Thoracic aorta (tissue), 2 donors: ENCODE results near the gene SLC46A1. TPM values are rescaled to one million over a fixed set of nuclear protein-coding genes. Genes with fewer than 3 reads are reported as not detected.

ENCODE experiments used
- ATAC-seq: fragments of 150-250 bp; one replicate; pipeline ENCODE4 v1.8.0; 2017; ENCODE audit warnings: low read depth; ENCODE audit not compliant: insufficient number of reproducible peaks, low FRiP score
- DNase-seq: peaks from one replicate; pipeline ENCODE4 v3.0.0-alpha.2; 2020; ENCODE audit warnings: low spot score
- H3K27ac ChIP-seq, 2 donors: fragments of 200-600 bp; sonication (generic); 1 replicate in 1 of 2; 2 replicates in 1 of 2; pipeline ENCODE4 v1.5.1; 2016; ENCODE audit warnings: mild to moderate bottlenecking in 2 of 2, moderate library complexity in 2 of 2
- H3K27me3 ChIP-seq: fragments of 200-600 bp; sonication (generic); replicated peaks from 2 replicates; pipeline ENCODE4 v1.6.0; 2016; ENCODE audit warnings: mild to moderate bottlenecking; ENCODE audit not compliant: insufficient read depth
- H3K36me3 ChIP-seq: fragments of 200-600 bp; sonication (generic); one replicate; pipeline ENCODE4 v1.5.1; 2016
- H3K4me1 ChIP-seq, 2 donors: fragments of 200-600 bp; sonication (generic); 1 replicate in 1 of 2; 2 replicates in 1 of 2; pipeline versions ENCODE4 v1.5.1 to v1.6.0; 2016; ENCODE audit warnings: low read depth in 2 of 2, mild to moderate bottlenecking in 1 of 2; ENCODE audit not compliant: control insufficient read depth in 1 of 2
- H3K4me3 ChIP-seq: fragments of 200-600 bp; sonication (generic); 2 replicates; pipeline ENCODE4 v1.5.1; 2016; ENCODE audit warnings: mild to moderate bottlenecking
- H3K9me3 ChIP-seq: fragments of 200-600 bp; sonication (generic); 2 replicates; pipeline ENCODE4 v1.5.1; 2016
- total RNA-seq, 2 donors: library from RNA; depleted of rRNA; stranded (reverse); fragments of >200 nt; gene quantifications; one replicate each; pipeline versions ENCODE4 v1.1.0 to v1.2.3, GENCODE V29; 2016
- TF ChIP-seq, protein P1 (sequence below): fragments of 200-600 bp; sonication (generic); IDR thresholded peaks from one replicate; pipeline ENCODE4 v1.5.1; 2019; ENCODE audit warnings: antibody characterized with exemption

The SLC46A1 gene
- total RNA-seq, 2 donors from 2014 or later = 11.9 to 29.2 TPM

DNA sequence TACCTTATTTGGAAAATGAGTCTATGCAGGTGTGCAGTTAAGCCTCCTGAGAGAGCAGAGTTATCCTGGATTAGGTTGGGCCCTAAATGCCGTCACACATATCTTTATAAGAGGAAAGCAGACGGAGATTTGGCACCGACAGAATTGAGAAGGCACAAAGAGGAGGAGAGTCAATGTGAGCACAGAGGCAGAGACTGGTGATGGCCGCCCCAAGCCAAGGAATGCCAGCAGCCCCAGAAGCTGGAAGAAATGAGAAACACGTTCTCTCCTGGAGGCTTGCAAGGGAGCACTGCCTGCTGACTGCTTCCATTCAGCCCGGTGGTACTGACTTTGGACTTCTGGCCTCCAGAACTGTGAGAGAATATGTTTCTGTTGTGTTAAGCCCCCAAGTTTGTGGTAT is 3.2 kb downstream of the SLC46A1 start:
- H3K36me3 ChIP-seq = peaks cover 8% of the 10 kb centered on the region
- H3K4me3 ChIP-seq = no peak overlapping the region
- ATAC-seq (no peak), DNase-seq (no peak)
- H3K9me3 ChIP-seq = no peaks in the 10 kb centered on the region
- H3K27me3 ChIP-seq = no peaks in the 10 kb centered on the region
- peaks cover 8 to 24% of the 10 kb centered on the region in 2 donors for H3K4me1 ChIP-seq
- H3K27ac ChIP-seq = no peak overlapping the region
- TF ChIP-seq, protein P1, sequence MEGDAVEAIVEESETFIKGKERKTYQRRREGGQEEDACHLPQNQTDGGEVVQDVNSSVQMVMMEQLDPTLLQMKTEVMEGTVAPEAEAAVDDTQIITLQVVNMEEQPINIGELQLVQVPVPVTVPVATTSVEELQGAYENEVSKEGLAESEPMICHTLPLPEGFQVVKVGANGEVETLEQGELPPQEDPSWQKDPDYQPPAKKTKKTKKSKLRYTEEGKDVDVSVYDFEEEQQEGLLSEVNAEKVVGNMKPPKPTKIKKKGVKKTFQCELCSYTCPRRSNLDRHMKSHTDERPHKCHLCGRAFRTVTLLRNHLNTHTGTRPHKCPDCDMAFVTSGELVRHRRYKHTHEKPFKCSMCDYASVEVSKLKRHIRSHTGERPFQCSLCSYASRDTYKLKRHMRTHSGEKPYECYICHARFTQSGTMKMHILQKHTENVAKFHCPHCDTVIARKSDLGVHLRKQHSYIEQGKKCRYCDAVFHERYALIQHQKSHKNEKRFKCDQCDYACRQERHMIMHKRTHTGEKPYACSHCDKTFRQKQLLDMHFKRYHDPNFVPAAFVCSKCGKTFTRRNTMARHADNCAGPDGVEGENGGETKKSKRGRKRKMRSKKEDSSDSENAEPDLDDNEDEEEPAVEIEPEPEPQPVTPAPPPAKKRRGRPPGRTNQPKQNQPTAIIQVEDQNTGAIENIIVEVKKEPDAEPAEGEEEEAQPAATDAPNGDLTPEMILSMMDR = no peak

DNA sequence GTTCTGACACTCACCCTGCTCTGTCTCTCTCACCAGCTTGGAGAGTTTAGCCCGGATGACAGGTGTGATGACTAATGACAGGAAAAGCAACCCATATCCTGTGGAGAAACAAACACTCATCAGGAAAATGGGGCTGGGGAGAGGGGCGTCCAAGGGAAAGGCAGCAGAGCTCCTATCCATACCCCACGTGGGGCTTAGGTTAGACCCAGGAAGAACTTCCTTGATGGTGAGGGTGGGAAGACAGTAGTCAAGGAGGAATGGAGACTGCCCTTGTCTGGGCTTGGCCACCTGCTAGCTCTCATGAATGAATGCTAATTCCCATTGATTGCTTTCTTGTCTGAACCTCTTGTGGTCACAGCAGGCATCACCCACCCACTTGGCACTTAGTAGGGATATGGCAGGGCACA is 3.8 kb downstream of the SLC46A1 start:
- TF ChIP-seq, protein P1 = no peak
- no peaks in the 10 kb centered on the region for H3K9me3 ChIP-seq
- no peak overlapping the region for H3K4me3 ChIP-seq
- H3K27me3 ChIP-seq = no peaks in the 10 kb centered on the region
- H3K4me1 ChIP-seq = peaks cover 8 to 24% of the 10 kb centered on the region in 2 donors
- peaks cover 8% of the 10 kb centered on the region for H3K36me3 ChIP-seq
- DNase-seq = no peak
- no peak for ATAC-seq
- no peak overlapping the region for H3K27ac ChIP-seq

DNA sequence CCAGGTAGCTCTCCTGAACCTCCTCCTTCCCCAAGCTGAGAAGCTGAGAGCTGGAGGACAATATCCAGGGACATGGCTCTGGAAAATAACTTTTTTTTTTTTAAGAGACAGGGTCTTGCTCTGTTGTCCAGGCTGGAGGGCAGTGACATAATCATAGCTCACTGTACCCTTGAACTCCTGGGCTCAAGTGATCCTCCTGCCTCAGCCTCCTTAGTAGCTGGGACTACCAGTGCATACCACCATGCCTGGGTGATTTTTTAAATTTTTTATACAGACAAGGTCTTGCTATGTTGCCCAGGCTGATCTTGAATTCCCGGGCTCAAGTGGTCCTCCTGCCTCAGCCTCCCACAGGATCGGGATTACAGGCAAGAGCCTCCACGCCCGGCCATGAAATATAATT is 6.2 kb downstream of the SLC46A1 start:
- Histone ChIP-seq H3K27me3 (no peaks in the 10 kb centered on the region), H3K9me3 (no peaks in the 10 kb centered on the region), H3K27ac (no peak overlapping the region), H3K4me3 (no peak overlapping the region), H3K4me1 (peaks cover 3 to 11% of the 10 kb centered on the region in 2 donors), H3K36me3 (peaks cover 19% of the 10 kb centered on the region)
- no peak for ATAC-seq
- TF ChIP-seq, protein P1 = no peak
- DNase-seq = no peak

DNA sequence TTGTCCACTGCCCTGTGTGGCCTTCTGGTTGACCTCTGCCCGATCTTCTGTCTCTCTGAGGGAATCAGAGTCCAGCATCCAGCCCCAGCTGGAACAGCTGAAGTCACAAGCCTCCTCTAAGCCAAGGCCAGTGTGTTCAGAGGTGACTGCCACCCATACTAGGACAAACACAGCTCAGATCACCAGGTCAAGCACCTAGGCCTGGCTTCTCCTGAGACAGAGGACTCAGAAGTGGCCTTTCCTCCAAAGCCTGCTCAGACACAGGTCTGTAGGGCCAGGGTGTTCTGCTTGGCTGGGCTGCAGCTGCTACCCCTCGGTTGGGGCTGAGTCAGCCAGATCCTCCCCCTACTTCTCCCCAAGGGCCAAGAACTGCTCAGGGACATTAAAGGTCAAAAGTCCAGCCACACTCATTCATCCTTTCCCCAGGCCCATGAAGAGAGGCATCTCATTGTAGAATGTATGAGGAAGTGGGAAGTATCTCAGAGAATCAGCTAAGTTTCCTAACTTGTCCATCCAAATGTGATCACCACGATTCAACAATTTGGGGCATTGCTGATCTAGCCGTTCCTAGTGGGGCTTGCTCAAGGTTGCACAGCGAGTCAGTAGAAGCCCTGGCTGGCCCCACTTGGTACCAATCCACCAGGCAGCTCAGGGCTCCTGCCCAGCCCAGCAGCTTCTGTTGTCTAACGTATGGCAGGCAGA is 7.6 kb downstream of the SLC46A1 start:
- no peaks in the 10 kb centered on the region for H3K4me1 ChIP-seq
- H3K9me3 ChIP-seq = no peaks in the 10 kb centered on the region
- TF ChIP-seq, protein P1 = no peak
- ATAC-seq = no peak
- no peak overlapping the region for H3K27ac ChIP-seq
- H3K36me3 ChIP-seq = peaks cover 26% of the 10 kb centered on the region
- no peak for DNase-seq
- H3K27me3 ChIP-seq = no peaks in the 10 kb centered on the region
- no peak overlapping the region for H3K4me3 ChIP-seq

DNA sequence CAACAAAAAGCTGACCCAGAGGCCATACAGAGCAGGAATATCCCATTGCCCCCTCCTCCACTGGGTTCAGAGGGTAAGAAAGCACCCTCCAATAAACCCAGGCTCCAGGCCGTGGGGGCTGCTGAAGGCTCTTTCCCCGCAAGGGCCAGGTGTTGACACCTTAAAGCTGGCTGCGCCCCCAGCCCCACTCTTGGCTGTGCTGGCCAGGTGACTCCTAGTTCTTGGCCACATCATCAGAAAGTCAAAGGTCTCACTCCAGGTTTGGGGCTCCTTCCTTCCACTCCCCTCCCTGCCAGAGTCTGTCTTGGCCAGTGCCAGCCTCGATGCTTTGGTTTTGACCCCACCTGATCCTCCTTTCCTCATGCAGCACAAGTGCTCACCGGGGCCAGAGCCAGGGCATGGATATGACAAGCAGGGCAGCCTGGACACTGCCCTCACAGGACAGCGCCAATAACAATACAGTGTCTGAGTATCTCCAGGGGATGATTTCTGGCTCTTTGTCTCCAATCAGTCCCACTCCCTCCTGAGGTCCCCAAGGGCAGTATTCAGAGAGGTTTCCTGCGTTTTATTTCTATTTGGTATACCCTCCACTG is 8.2 kb downstream of the SLC46A1 start:
- Histone ChIP-seq H3K4me1 (no peaks in the 10 kb centered on the region), H3K27ac (no peak overlapping the region), H3K36me3 (peaks cover 29% of the 10 kb centered on the region), H3K9me3 (no peaks in the 10 kb centered on the region), H3K27me3 (no peaks in the 10 kb centered on the region), H3K4me3 (no peak overlapping the region)
- DNase-seq = no peak
- TF ChIP-seq, protein P1 = no peak
- ATAC-seq = no peak
